Brain microvascular endothelial cell (primary cell): Measurements from ENCODE around the gene FBLN5.
A peak's percentile ranks its signal among the peaks of the same experiment; 100 is the strongest.

Experiments
- DNase-seq: peaks from one replicate; pipeline ENCODE4 v3.0.0-alpha.2; 2020
- H3K27ac ChIP-seq: fragments of 250-450 bp; sonication (Bioruptor Pico); 2 replicates; pipeline ENCODE4 v1.5.1; 2020; ENCODE audit warnings: mild to moderate bottlenecking, moderate library complexity
- H3K27me3 ChIP-seq: fragments of 250-450 bp; sonication (Bioruptor Pico); replicated peaks from 2 replicates; pipeline ENCODE4 v1.5.1; 2020; ENCODE audit warnings: mild to moderate bottlenecking
- H3K36me3 ChIP-seq: fragments of 250-450 bp; sonication (Bioruptor Pico); replicated peaks from 2 replicates; pipeline ENCODE4 v1.5.1; 2020; ENCODE audit warnings: mild to moderate bottlenecking
- H3K4me3 ChIP-seq: 2 replicates; pipeline ENCODE4 v1.5.1; 2011; ENCODE audit warnings: low read depth, mild to moderate bottlenecking, control low read depth, low read length, moderate library complexity
- in situ Hi-C: cut with HindIII; loops from 2 replicates; pipeline ENCODE4 v1.10.0; 2017; ENCODE audit warnings: low sequenced_read_pairs, low pct_ligation_motif_present
- TF ChIP-seq, protein P1 (sequence below): IDR thresholded peaks from 2 replicates; pipeline ENCODE4 v1.5.1; 2011; ENCODE audit warnings: low read depth, mild to moderate bottlenecking, moderate library complexity, low read length, control low read depth, inconsistent platforms; ENCODE audit errors: missing control alignments

Gene FBLN5

DNA sequence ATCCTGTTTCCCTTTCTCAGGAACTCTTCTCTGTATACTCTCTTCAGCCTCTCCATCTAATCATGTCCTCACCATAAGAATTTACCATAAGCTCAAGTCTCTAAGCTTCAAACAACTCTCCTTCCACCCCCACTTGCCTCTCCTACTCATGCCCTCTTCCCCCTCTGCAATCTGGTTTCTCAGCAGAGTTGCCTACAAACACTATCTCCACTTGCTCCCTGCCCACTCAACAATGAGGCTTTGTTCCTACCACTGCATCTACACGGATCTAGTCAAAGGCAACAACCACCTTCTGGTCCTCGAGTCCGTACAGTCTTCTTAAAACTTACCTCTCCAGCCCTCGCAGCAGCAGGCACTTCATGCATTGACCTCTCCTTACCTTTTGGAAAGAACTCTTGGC is 17.2 kb upstream of the FBLN5 start:
- no peak overlapping the region for H3K27ac ChIP-seq
- H3K27me3 ChIP-seq: no peaks in the 10 kb centered on the region
- TF ChIP-seq, protein P1, sequence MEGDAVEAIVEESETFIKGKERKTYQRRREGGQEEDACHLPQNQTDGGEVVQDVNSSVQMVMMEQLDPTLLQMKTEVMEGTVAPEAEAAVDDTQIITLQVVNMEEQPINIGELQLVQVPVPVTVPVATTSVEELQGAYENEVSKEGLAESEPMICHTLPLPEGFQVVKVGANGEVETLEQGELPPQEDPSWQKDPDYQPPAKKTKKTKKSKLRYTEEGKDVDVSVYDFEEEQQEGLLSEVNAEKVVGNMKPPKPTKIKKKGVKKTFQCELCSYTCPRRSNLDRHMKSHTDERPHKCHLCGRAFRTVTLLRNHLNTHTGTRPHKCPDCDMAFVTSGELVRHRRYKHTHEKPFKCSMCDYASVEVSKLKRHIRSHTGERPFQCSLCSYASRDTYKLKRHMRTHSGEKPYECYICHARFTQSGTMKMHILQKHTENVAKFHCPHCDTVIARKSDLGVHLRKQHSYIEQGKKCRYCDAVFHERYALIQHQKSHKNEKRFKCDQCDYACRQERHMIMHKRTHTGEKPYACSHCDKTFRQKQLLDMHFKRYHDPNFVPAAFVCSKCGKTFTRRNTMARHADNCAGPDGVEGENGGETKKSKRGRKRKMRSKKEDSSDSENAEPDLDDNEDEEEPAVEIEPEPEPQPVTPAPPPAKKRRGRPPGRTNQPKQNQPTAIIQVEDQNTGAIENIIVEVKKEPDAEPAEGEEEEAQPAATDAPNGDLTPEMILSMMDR: no peak
- H3K36me3 ChIP-seq: peaks cover 8% of the 10 kb centered on the region
- in situ Hi-C loops: no loop called here
- no peak overlapping the region for H3K4me3 ChIP-seq
- no peak for DNase-seq

- Histone ChIP-seq H3K27me3 (no peaks in the 10 kb centered on the region), H3K36me3 (peaks cover 8% of the 10 kb centered on the region), H3K27ac (no peak overlapping the region), H3K4me3 (no peak overlapping the region)
- in situ Hi-C loops: no loop called here
- TF ChIP-seq, protein P1: no peak
- DNase-seq: no peak
Measured at GRCh38 chr14:91964011-91964410, 16.5 kb upstream of the FBLN5 start.

- Histone ChIP-seq H3K4me3 (no peak overlapping the region), H3K36me3 (peaks cover 3% of the 10 kb centered on the region), H3K27ac (no peak overlapping the region), H3K27me3 (no peaks in the 10 kb centered on the region)
- in situ Hi-C loops: no loop called here
- DNase-seq: peak; percentile 40
- TF ChIP-seq, protein P1: no peak
Measured at GRCh38 chr14:91963465-91963864, 16.0 kb upstream of the FBLN5 start.

GRCh38 chr14:91961297-91962220 is 14.1 kb upstream of the FBLN5 start:
- Histone ChIP-seq H3K36me3 (no peaks in the 10 kb centered on the region), H3K27ac (no peak overlapping the region), H3K27me3 (no peaks in the 10 kb centered on the region), H3K4me3 (no peak overlapping the region)
- TF ChIP-seq, protein P1: no peak
- in situ Hi-C loops: no loop called here
- DNase-seq: no peak

DNA sequence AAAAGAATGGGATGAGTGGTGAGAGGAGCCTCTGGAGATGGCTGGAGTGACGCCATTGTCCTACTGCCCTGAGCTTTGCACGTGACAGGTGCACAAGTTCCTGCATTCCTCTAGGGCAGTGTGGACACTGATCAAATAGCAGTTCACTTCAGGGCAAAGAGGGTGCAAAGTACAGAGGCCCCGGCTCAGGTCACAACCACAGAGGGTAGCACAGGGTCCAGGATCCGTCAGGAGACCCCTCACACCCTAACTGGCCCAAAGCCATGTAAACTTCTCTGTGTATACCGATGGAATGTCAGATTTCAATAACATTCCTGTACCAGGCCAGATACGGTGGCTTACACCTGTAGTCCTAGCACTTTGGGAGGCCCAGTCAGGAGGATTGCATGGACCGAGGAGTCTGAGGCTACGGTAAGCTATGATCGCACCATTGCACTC is 10.4 kb upstream of the FBLN5 start:
- TF ChIP-seq, protein P1: no peak
- in situ Hi-C loops: no loop called here
- H3K27ac ChIP-seq: no peak overlapping the region

More for the DNA sequence above, 10.4 kb upstream of the FBLN5 start:
- H3K36me3 ChIP-seq: no peaks in the 10 kb centered on the region
- H3K27me3 ChIP-seq: no peaks in the 10 kb centered on the region
- no peak overlapping the region for H3K4me3 ChIP-seq
- no peak for DNase-seq
